ENCODE results near the gene LIPC.

LIPC gene

DNA sequence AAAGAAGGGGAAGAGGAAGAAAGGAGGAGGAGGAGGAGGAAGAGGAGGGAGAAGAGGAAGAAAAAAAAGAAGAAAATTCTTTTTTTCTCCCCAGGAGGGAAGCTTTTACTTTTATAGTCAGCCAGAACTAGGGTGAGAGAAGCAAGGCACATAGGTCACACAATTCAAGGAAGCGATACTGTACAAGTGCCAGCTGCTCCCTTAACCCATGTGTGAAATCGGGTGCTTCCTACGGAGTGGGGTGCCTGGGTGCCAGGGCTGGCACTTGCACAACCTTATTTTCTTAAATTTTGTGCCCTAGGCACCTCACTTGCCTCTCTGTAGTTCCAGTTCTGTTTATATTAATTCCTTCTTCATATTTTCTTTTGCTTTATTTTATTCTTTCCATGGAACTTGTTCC, 150.4 kb downstream of the LIPC start:
- DNase-seq (ENCODE audit: low read depth), result no peak
- no peak overlapping the region for H3K4me3 ChIP-seq (ENCODE audit: control insufficient read depth, low read depth, low read length)
- TF ChIP-seq, protein P1, sequence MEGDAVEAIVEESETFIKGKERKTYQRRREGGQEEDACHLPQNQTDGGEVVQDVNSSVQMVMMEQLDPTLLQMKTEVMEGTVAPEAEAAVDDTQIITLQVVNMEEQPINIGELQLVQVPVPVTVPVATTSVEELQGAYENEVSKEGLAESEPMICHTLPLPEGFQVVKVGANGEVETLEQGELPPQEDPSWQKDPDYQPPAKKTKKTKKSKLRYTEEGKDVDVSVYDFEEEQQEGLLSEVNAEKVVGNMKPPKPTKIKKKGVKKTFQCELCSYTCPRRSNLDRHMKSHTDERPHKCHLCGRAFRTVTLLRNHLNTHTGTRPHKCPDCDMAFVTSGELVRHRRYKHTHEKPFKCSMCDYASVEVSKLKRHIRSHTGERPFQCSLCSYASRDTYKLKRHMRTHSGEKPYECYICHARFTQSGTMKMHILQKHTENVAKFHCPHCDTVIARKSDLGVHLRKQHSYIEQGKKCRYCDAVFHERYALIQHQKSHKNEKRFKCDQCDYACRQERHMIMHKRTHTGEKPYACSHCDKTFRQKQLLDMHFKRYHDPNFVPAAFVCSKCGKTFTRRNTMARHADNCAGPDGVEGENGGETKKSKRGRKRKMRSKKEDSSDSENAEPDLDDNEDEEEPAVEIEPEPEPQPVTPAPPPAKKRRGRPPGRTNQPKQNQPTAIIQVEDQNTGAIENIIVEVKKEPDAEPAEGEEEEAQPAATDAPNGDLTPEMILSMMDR (conservative IDR thresholded peaks at IDR 0.05; ENCODE audit: control insufficient read depth, insufficient read depth, low read depth, low read length), result no peak

DNA sequence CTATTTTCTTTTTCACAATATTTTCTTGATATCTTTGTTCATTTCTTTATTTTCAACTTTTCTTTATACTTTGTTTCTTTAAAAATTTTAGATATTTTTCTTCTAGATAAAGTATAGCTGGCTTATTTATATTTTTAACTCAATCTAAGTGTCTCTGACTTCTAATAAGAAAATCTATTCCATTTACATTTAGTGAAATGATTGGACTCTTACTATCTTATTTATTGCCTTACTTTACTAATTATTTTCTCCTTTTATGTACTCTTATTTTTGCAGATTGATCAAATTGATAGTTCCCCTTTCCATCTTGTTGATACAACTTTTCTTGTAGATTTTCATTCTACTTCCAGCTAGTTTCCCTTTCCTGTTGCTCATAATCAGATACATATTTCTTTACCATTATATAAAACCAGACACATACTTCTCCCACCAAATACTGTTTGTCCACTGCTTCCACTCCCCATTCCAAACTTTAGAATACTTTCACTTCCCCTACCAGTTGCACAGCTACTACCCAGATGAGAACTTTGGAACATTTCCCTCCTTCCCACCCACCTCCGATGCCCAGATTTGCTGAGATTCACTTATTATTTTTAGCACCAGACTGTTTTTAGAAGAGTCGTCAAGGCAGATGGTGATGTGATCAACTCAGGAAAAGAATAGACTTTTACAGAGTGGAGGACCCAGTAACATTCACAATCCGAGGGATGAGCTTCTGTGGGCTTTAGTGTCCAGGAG, 151.5 kb downstream of the LIPC start:
- H3K4me3 ChIP-seq (ENCODE audit: control insufficient read depth, low read depth, low read length), result no peak overlapping the region
- TF ChIP-seq, protein P1 (conservative IDR thresholded peaks at IDR 0.05; ENCODE audit: control insufficient read depth, insufficient read depth, low read depth, low read length), result no peak
- DNase-seq (ENCODE audit: low read depth), result no peak

DNA sequence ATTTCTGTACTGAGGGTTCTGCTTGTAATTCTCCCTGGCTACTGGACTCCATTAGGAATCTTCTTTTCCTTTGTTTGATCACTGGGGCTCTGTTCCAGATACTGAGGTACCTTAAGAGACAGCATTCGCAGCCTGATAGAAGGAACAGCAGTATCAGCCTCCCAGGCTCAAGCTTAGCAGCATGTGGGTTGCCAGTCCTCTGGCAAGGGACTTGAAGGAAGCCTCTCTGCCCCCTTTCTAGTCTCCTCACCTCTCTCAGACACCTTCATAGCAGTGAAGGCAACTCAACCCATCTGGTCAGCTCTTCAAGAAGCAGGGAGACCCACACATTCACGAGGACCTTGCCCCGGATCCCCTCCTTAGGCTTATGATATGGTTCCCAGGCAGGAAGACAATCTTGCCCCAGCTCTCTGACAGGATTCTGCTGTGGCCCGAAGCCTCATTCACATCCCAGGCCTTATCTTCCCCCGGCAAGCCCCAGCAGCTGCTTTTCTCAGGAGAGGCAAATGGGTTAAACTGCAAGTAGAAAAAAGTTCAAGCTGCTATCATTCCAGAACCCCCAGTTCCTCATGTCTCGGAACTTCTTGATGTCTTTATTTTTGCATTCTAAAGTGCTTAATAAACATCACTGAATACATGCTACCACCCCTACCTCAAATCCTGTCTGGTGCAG, 153.1 kb downstream of the LIPC start:
- DNase-seq (ENCODE audit: low read depth), result no peak
- TF ChIP-seq, protein P1 (conservative IDR thresholded peaks at IDR 0.05; ENCODE audit: control insufficient read depth, insufficient read depth, low read depth, low read length), result no peak
- H3K4me3 ChIP-seq (ENCODE audit: control insufficient read depth, low read depth, low read length), result no peak overlapping the region

DNA sequence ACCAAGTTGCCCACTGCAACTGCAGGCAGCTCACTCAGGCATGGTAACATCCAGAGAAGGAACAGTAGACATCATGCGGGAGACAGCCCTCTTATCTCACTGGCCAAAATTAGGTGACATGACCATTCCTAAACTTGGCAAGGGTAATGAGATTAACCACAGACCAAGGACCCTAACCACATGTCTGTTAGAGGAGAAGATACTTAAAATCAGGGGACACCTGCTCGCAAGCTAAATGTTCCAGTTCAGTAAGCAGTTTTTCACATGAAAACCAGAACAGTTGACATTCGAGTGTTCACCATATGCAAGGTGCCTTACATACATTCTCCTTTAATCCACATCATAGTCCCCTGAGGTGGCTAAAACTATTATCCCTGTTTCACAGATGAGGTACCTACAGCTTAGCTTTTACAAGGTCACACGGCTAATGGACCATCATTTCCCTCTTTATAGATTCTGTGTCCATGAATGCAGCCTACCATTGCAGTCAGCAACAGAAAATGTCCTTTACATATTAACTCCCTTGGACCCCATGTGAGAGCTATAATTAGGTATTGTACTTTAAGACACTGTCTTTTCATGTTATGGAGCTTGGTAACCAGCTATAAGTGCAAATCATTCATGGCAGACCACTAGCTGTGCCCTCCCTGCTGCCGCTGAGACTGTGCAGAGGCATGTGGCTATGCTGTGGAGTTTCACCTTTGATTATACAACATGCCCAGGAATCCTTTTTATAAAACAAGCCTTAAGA, 154.1 kb downstream of the LIPC start:
- DNase-seq (ENCODE audit: low read depth), result no peak
- H3K4me3 ChIP-seq (ENCODE audit: control insufficient read depth, low read depth, low read length), result no peak overlapping the region
- TF ChIP-seq, protein P1 (conservative IDR thresholded peaks at IDR 0.05; ENCODE audit: control insufficient read depth, insufficient read depth, low read depth, low read length), result no peak

DNA sequence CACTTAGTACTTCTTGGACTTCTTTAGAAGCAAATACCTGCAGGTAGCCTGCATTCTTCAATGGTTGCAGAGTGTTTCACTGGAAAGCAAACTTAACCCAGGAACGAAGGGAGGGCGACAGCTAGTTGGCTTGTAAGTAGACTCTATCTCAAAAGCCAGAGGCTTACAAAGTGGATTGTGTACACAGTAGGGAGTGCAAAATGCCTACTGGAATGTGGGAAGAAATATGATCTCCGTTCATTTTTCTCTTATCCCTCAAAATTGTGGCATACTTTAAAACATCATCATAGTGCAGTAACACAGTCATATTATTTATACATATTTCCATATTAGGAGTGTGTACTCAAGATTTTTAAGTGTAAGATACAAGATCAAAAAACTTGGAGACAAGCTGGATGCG, 155.7 kb downstream of the LIPC start:
- no peak overlapping the region for H3K4me3 ChIP-seq (ENCODE audit: control insufficient read depth, low read depth, low read length)
- TF ChIP-seq, protein P1 (conservative IDR thresholded peaks at IDR 0.05; ENCODE audit: control insufficient read depth, insufficient read depth, low read depth, low read length), result no peak
- DNase-seq (ENCODE audit: low read depth), result no peak

DNA sequence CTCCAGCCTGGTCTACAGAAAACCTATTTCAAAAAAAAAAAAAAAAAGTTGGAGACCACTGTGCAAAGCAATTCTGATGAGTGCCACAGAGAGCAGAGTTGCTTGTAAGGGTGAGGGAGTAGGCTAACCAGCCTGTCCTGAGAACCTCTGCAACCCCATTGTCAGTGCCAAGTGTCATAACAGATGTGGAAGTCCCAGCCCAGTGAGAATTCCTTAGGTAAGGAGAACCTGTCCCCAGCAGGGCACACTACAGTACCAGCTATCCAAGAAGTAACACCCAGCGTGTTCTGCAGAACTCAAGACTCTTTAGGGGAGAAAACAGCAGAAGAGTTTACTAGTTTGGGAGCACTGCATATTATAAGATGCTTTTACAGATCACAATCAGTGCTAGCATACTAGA, 156.3 kb downstream of the LIPC start:
- TF ChIP-seq, protein P1 (conservative IDR thresholded peaks at IDR 0.05; ENCODE audit: control insufficient read depth, insufficient read depth, low read depth, low read length), result no peak
- DNase-seq (ENCODE audit: low read depth), result no peak
- no peak overlapping the region for H3K4me3 ChIP-seq (ENCODE audit: control insufficient read depth, low read depth, low read length)

All from fibroblast of mammary gland (primary cell).